ENCODE data around the gene MAD2L1.

GRCh38 chr4:120049732-120050494 lies 16.7 kb downstream of the MAD2L1 start:
- peak; percentile 92 for TF ChIP-seq CTCF (conservative IDR thresholded peaks at IDR 0.05; ENCODE audit: low read length)
- no peak for TF ChIP-seq EZH2phosphoT487 (IDR thresholded peaks at IDR 0.05; ENCODE audit: borderline replicate concordance, low read depth, low read length)

All from OCI-LY7 (cell line).